WTC11 (cell line): ENCODE results near the gene NAT8L. TPM values are rescaled to one million over a fixed set of nuclear protein-coding genes. Genes with fewer than 3 reads are reported as not detected.

Experiments used
- ATAC-seq: fragments of 200-7000 bp; cut with Tn5 transposase; 2 replicates; pipeline ENCODE4 v1.10.0; 2021; ENCODE audit warnings: mild to moderate bottlenecking, moderate library complexity
- CTCF ChIA-PET: fragments of 300-600 bp; sonication (Branson Sonifier 250); formaldehyde crosslinking; loops from one replicate; lab custom pipeline; 2021; ENCODE audit warnings: antibody characterized with exemption; lab: Charles Lee
- POLR2A ChIA-PET: fragments of 350-600 bp; sonication (Branson Sonifier 250); formaldehyde crosslinking; loops from one replicate; lab custom pipeline; 2021; ENCODE audit warnings: antibody characterized with exemption; lab: Charles Lee
- DNase-seq: peaks from one replicate; pipeline ENCODE4 v3.0.0; 2021; ENCODE audit warnings: low spot score
- H3K27ac Mint-ChIP-seq: 2 replicates; pipeline ENCODE4 v1.8.0; 2021; ENCODE audit warnings: mixed read lengths
- H3K27me3 Mint-ChIP-seq: 2 replicates; pipeline ENCODE4 v1.8.0; 2021; ENCODE audit warnings: low read depth, mild to moderate bottlenecking, moderate library complexity, mixed read lengths
- H3K36me3 Mint-ChIP-seq: 2 replicates; pipeline ENCODE4 v1.8.0; 2021; ENCODE audit warnings: mixed read lengths
- H3K4me1 Mint-ChIP-seq: 2 replicates; pipeline ENCODE4 v1.8.0; 2022; ENCODE audit warnings: mixed read lengths
- H3K4me3 Mint-ChIP-seq: 2 replicates; pipeline ENCODE4 v1.8.0; 2021; ENCODE audit warnings: mild to moderate bottlenecking, moderate library complexity, mixed read lengths
- H3K9me3 Mint-ChIP-seq: 2 replicates; pipeline ENCODE4 v1.8.0; 2021; ENCODE audit warnings: mixed read lengths
- ETV6 ChIP-seq: sonication (generic); formaldehyde crosslinking; IDR thresholded peaks from 2 replicates; pipeline ENCODE4 v1.8.1; 2022; ENCODE audit warnings: mild to moderate bottlenecking, missing genetic modification reagents
- IRF2 ChIP-seq: sonication (generic); formaldehyde crosslinking; IDR thresholded peaks from 2 replicates; pipeline ENCODE4 v1.8.0; 2022; ENCODE audit warnings: low read depth, missing genetic modification reagents, borderline replicate concordance
- JAZF1 ChIP-seq: fragments of 250-450 bp; sonication (Bioruptor Pico); IDR thresholded peaks from 2 replicates; pipeline ENCODE4 v1.9.0; 2021; ENCODE audit warnings: moderate library complexity, mild to moderate bottlenecking, inconsistent platforms
- MYBL2 ChIP-seq: sonication (generic); formaldehyde crosslinking; IDR thresholded peaks from 2 replicates; pipeline ENCODE4 v1.8.1; 2023; ENCODE audit warnings: mild to moderate bottlenecking, moderate library complexity, missing genetic modification reagents
- NR2C2 ChIP-seq: sonication (generic); formaldehyde crosslinking; IDR thresholded peaks from 2 replicates; pipeline ENCODE4 v1.8.0; 2022; ENCODE audit warnings: mild to moderate bottlenecking, missing genetic modification reagents
- OVOL2 ChIP-seq: fragments of 250-450 bp; sonication (Bioruptor Pico); IDR thresholded peaks from 2 replicates; pipeline ENCODE4 v1.9.0; 2021; ENCODE audit warnings: mild to moderate bottlenecking, borderline replicate concordance
- SP1 ChIP-seq: sonication (generic); formaldehyde crosslinking; conservative IDR thresholded peaks from 2 replicates; pipeline ENCODE4 v1.8.1; 2022; ENCODE audit warnings: missing genetic modification reagents
- ZNF416 ChIP-seq: fragments of 250-450 bp; sonication (Bioruptor Pico); IDR thresholded peaks from 2 replicates; pipeline ENCODE4 v1.9.0; 2021; ENCODE audit warnings: mild to moderate bottlenecking, inconsistent platforms
- total RNA-seq: library from RNA; stranded (reverse); gene quantifications from 3 replicates; pipeline ENCODE4 v1.2.3, GENCODE V29; 2021
- TF ChIP-seq, protein P1 (sequence below): sonication (generic); formaldehyde crosslinking; IDR thresholded peaks from 2 replicates; pipeline ENCODE4 v1.8.1; 2023; ENCODE audit warnings: mild to moderate bottlenecking, missing genetic modification reagents
- TF ChIP-seq, protein P2 (sequence below): sonication (generic); formaldehyde crosslinking; IDR thresholded peaks from 2 replicates; pipeline ENCODE4 v1.8.1; 2023; ENCODE audit warnings: mild to moderate bottlenecking, moderate library complexity, missing genetic modification reagents
- TF ChIP-seq, protein P3 (sequence below): sonication (generic); formaldehyde crosslinking; IDR thresholded peaks from 2 replicates; pipeline ENCODE4 v1.8.0; 2022; ENCODE audit warnings: mild to moderate bottlenecking, missing genetic modification reagents
- TF ChIP-seq, protein P4 (sequence below): fragments of 200-600 bp; IDR thresholded peaks from 2 replicates; pipeline ENCODE4 v1.8.0; 2022; ENCODE audit warnings: antibody characterized with exemption
- TF ChIP-seq, protein P5 (sequence below): sonication (generic); formaldehyde crosslinking; IDR thresholded peaks from 2 replicates; pipeline ENCODE4 v1.8.1; 2023; ENCODE audit warnings: mild to moderate bottlenecking, missing genetic modification reagents, moderate library complexity
- TF ChIP-seq, protein P6 (sequence below): sonication (generic); formaldehyde crosslinking; IDR thresholded peaks from 2 replicates; pipeline ENCODE4 v1.8.0; 2023; ENCODE audit warnings: missing genetic modification reagents, mild to moderate bottlenecking, borderline replicate concordance
- TF ChIP-seq, protein P7 (sequence below): fragments of 250-450 bp; sonication (Bioruptor Pico); conservative IDR thresholded peaks from 2 replicates; pipeline ENCODE4 v1.9.0; 2021; ENCODE audit warnings: mild to moderate bottlenecking
- TF ChIP-seq, protein P8 (sequence below): sonication (generic); formaldehyde crosslinking; IDR thresholded peaks from 2 replicates; pipeline ENCODE4 v1.8.1; 2023; ENCODE audit warnings: mild to moderate bottlenecking, missing genetic modification reagents, borderline replicate concordance

Gene NAT8L
- total RNA-seq, 1 experiment from 2014 or later = 20.0 TPM

DNA sequence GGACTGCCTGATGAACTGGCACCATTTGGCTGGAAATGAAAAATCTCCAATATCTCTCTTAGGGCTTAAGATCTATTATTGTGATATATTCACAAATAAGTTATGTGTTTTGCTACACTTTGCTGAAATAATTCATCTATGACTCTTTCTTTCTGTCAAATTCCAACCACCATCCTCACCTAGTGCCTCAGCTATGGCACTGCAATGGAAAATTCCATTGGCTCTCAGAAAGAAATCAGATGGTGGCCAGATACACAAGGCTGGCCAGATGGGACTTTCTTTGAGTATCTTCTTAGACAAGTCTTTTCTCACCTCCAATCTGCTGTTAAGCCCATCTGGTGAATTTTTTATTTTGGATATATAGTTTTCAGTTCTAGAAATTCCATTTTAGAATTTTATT is 28.0 kb downstream of the NAT8L start (continued):
- TF ChIP-seq, protein P1, sequence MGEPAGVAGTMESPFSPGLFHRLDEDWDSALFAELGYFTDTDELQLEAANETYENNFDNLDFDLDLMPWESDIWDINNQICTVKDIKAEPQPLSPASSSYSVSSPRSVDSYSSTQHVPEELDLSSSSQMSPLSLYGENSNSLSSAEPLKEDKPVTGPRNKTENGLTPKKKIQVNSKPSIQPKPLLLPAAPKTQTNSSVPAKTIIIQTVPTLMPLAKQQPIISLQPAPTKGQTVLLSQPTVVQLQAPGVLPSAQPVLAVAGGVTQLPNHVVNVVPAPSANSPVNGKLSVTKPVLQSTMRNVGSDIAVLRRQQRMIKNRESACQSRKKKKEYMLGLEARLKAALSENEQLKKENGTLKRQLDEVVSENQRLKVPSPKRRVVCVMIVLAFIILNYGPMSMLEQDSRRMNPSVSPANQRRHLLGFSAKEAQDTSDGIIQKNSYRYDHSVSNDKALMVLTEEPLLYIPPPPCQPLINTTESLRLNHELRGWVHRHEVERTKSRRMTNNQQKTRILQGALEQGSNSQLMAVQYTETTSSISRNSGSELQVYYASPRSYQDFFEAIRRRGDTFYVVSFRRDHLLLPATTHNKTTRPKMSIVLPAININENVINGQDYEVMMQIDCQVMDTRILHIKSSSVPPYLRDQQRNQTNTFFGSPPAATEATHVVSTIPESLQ = no peak
- no peak for TF ChIP-seq OVOL2 (CRISPR knock-in tag)
- TF ChIP-seq, all 79 proteins: peak for 0

DNA sequence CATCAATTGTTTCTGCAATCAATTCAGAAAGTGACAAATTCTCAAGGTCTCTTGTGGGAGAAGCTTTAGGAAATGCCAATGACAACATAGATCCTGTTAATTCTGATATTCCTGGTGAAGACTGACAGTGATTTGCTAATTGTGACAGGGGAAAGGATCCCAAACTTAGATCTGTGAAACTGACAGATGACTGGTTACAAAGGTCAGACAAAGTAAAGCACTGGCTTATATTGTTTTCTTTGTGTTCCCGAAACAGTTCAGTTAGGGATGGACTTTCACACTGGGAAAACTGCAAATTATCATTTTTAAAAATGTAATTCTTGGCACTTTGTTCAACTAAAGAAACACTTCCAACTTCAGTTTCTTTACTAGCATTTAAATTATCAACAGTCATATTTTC is 30.1 kb downstream of the NAT8L start:
- H3K36me3 Mint-ChIP-seq = no peaks in the 10 kb centered on the region
- DNase-seq (no peak), ATAC-seq (no peak)
- ChIA-PET POLR2A (no interaction called here), CTCF (no interaction called here)
- TF ChIP-seq, protein P2, sequence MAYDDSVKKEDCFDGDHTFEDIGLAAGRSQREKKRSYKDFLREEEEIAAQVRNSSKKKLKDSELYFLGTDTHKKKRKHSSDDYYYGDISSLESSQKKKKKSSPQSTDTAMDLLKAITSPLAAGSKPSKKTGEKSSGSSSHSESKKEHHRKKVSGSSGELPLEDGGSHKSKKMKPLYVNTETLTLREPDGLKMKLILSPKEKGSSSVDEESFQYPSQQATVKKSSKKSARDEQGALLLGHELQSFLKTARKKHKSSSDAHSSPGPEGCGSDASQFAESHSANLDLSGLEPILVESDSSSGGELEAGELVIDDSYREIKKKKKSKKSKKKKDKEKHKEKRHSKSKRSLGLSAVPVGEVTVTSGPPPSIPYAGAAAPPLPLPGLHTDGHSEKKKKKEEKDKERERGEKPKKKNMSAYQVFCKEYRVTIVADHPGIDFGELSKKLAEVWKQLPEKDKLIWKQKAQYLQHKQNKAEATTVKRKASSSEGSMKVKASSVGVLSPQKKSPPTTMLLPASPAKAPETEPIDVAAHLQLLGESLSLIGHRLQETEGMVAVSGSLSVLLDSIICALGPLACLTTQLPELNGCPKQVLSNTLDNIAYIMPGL (CRISPR knock-in tag) = no peak
- TF ChIP-seq JAZF1 (CRISPR knock-in tag) (no peak), IRF2 (CRISPR knock-in tag) (no peak), NR2C2 (no peak), ETV6 (CRISPR knock-in tag) (no peak), SP1 (CRISPR knock-in tag) (no peak)
- TF ChIP-seq, protein P3, sequence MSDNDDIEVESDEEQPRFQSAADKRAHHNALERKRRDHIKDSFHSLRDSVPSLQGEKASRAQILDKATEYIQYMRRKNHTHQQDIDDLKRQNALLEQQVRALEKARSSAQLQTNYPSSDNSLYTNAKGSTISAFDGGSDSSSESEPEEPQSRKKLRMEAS (CRISPR knock-in tag) = no peak
- TF ChIP-seq, protein P4, sequence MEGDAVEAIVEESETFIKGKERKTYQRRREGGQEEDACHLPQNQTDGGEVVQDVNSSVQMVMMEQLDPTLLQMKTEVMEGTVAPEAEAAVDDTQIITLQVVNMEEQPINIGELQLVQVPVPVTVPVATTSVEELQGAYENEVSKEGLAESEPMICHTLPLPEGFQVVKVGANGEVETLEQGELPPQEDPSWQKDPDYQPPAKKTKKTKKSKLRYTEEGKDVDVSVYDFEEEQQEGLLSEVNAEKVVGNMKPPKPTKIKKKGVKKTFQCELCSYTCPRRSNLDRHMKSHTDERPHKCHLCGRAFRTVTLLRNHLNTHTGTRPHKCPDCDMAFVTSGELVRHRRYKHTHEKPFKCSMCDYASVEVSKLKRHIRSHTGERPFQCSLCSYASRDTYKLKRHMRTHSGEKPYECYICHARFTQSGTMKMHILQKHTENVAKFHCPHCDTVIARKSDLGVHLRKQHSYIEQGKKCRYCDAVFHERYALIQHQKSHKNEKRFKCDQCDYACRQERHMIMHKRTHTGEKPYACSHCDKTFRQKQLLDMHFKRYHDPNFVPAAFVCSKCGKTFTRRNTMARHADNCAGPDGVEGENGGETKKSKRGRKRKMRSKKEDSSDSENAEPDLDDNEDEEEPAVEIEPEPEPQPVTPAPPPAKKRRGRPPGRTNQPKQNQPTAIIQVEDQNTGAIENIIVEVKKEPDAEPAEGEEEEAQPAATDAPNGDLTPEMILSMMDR = no peak
- TF ChIP-seq, protein P5, sequence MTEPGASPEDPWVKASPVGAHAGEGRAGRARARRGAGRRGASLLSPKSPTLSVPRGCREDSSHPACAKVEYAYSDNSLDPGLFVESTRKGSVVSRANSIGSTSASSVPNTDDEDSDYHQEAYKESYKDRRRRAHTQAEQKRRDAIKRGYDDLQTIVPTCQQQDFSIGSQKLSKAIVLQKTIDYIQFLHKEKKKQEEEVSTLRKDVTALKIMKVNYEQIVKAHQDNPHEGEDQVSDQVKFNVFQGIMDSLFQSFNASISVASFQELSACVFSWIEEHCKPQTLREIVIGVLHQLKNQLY (CRISPR knock-in tag) = no peak
- TF ChIP-seq, protein P6, sequence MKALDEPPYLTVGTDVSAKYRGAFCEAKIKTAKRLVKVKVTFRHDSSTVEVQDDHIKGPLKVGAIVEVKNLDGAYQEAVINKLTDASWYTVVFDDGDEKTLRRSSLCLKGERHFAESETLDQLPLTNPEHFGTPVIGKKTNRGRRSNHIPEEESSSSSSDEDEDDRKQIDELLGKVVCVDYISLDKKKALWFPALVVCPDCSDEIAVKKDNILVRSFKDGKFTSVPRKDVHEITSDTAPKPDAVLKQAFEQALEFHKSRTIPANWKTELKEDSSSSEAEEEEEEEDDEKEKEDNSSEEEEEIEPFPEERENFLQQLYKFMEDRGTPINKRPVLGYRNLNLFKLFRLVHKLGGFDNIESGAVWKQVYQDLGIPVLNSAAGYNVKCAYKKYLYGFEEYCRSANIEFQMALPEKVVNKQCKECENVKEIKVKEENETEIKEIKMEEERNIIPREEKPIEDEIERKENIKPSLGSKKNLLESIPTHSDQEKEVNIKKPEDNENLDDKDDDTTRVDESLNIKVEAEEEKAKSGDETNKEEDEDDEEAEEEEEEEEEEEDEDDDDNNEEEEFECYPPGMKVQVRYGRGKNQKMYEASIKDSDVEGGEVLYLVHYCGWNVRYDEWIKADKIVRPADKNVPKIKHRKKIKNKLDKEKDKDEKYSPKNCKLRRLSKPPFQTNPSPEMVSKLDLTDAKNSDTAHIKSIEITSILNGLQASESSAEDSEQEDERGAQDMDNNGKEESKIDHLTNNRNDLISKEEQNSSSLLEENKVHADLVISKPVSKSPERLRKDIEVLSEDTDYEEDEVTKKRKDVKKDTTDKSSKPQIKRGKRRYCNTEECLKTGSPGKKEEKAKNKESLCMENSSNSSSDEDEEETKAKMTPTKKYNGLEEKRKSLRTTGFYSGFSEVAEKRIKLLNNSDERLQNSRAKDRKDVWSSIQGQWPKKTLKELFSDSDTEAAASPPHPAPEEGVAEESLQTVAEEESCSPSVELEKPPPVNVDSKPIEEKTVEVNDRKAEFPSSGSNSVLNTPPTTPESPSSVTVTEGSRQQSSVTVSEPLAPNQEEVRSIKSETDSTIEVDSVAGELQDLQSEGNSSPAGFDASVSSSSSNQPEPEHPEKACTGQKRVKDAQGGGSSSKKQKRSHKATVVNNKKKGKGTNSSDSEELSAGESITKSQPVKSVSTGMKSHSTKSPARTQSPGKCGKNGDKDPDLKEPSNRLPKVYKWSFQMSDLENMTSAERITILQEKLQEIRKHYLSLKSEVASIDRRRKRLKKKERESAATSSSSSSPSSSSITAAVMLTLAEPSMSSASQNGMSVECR (CRISPR knock-in tag) = no peak
- H3K4me1 Mint-ChIP-seq = no peaks in the 10 kb centered on the region
- H3K9me3 Mint-ChIP-seq = no peaks in the 10 kb centered on the region
- no peak overlapping the region for H3K27ac Mint-ChIP-seq
- no peaks in the 10 kb centered on the region for H3K27me3 Mint-ChIP-seq
- no peak overlapping the region for H3K4me3 Mint-ChIP-seq

DNA sequence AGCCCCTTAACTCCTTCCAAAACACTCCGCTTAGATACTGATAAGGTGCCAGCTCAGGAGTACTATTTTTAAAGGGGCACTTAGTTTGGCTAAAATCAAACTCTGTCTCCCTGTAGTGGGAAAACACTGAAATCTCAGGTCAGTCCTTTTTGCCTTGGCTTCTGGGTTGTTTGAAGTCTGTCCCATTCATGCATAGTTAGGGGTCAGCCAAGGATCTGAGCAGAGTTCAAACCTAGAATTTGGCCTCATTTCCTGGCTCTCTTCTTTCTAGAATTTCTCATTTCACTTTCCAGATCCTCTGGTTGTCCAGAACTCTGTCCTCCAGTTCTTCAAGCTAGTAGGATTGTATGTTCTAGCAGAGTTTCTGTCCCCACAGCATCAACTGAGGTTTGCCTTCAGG is 31.5 kb downstream of the NAT8L start:
- Mint-ChIP-seq H3K27ac (no peak overlapping the region), H3K4me3 (no peak overlapping the region), H3K27me3 (no peaks in the 10 kb centered on the region), H3K9me3 (no peaks in the 10 kb centered on the region), H3K4me1 (no peaks in the 10 kb centered on the region), H3K36me3 (no peaks in the 10 kb centered on the region)
- ChIA-PET CTCF (interaction anchor here (1.3 kb wide), 1 partner anchor 129 kb away, joined by 3 read pairs; no protein-coding TSS in a partner anchor), POLR2A (no interaction called here)
- ATAC-seq = no peak
- no peak for DNase-seq
- TF ChIP-seq, protein P7, sequence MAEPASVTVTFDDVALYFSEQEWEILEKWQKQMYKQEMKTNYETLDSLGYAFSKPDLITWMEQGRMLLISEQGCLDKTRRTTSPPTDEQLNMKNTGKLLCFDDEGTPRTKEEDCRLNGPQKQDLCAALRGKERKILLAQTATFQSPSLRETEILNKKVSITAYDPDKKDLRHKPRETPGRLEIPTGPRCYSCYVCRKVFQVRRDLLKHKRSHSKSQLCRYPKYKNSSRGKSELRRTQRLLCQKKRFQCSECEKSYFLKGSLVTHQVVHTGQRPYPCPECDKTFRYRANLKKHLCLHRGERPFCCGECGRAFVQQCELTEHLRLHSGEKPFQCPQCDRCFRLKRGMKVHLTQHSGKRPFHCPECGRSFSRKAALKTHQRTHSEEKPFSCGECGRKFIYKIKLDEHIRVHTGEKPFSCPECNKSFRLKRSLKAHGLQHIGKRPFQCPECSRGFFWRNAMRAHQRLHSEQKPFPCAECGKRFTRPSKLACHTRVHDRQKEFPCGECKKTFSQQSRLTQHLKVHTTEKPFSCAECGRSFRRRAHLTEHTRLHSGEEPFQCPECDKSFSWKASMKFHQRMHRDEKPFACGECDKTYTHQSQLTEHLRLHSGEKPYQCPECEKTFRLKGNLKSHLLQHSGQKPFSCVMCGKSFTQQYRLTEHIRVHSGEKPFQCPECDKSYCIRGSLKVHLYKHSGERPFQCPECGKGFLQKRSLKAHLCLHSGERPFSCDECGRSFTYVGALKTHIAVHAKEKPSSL (CRISPR knock-in tag) = no peak
- TF ChIP-seq ZNF416 (CRISPR knock-in tag) (no peak), MYBL2 (no peak)
- TF ChIP-seq, protein P8, sequence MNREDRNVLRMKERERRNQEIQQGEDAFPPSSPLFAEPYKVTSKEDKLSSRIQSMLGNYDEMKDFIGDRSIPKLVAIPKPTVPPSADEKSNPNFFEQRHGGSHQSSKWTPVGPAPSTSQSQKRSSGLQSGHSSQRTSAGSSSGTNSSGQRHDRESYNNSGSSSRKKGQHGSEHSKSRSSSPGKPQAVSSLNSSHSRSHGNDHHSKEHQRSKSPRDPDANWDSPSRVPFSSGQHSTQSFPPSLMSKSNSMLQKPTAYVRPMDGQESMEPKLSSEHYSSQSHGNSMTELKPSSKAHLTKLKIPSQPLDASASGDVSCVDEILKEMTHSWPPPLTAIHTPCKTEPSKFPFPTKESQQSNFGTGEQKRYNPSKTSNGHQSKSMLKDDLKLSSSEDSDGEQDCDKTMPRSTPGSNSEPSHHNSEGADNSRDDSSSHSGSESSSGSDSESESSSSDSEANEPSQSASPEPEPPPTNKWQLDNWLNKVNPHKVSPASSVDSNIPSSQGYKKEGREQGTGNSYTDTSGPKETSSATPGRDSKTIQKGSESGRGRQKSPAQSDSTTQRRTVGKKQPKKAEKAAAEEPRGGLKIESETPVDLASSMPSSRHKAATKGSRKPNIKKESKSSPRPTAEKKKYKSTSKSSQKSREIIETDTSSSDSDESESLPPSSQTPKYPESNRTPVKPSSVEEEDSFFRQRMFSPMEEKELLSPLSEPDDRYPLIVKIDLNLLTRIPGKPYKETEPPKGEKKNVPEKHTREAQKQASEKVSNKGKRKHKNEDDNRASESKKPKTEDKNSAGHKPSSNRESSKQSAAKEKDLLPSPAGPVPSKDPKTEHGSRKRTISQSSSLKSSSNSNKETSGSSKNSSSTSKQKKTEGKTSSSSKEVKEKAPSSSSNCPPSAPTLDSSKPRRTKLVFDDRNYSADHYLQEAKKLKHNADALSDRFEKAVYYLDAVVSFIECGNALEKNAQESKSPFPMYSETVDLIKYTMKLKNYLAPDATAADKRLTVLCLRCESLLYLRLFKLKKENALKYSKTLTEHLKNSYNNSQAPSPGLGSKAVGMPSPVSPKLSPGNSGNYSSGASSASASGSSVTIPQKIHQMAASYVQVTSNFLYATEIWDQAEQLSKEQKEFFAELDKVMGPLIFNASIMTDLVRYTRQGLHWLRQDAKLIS = no peak
